Loucy (cell line): ENCODE results near the gene LMF1.

Experiments used
- CTCF ChIP-seq: fragments of 200-600 bp; sonication (generic); conservative IDR thresholded peaks from 2 replicates; pipeline ENCODE4 v1.5.1; 2014; ENCODE audit warnings: mild to moderate bottlenecking, antibody characterized with exemption, low read length
- EZH2phosphoT487 ChIP-seq: fragments of 200-600 bp; IDR thresholded peaks from 2 replicates; pipeline ENCODE4 v1.6.1; 2018; ENCODE audit warnings: antibody characterized with exemption, mild to moderate bottlenecking, moderate library complexity, borderline replicate concordance

GRCh38 chr16:868386-868755 is 102.4 kb downstream of the LMF1 start:
- TF ChIP-seq CTCF (no peak), EZH2phosphoT487 (no peak)
